Amniotic stem cell (primary cell): ENCODE data around the gene CTAGE8.
"Not testable (repeated sequence)": the region's sequence is repeated elsewhere in the genome, so short reads cannot be mapped to it uniquely, and the experiment has no call there.

Experiments used
- DNase-seq: peaks from one replicate; lab custom pipeline; 2025; lab: John Stamatoyannopoulos, UW

The CTAGE8 gene, protein sequence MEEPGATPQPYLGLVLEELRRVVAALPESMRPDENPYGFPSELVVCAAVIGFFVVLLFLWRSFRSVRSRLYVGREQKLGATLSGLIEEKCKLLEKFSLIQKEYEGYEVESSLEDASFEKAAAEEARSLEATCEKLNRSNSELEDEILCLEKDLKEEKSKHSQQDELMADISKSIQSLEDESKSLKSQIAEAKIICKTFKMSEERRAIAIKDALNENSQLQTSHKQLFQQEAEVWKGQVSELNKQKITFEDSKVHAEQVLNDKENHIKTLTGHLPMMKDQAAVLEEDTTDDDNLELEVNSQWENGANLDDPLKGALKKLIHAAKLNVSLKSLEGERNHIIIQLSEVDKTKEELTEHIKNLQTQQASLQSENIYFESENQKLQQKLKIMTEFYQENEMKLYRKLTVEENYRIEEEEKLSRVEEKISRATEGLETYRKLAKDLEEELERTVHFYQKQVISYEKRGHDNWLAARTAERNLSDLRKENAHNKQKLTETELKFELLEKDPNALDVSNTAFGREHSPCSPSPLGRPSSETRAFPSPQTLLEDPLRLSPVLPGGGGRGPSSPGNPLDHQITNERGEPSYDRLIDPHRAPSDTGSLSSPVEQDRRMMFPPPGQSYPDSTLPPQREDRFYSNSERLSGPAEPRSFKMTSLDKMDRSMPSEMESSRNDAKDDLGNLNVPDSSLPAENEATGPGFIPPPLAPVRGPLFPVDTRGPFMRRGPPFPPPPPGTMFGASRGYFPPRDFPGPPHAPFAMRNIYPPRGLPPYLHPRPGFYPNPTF

DNA sequence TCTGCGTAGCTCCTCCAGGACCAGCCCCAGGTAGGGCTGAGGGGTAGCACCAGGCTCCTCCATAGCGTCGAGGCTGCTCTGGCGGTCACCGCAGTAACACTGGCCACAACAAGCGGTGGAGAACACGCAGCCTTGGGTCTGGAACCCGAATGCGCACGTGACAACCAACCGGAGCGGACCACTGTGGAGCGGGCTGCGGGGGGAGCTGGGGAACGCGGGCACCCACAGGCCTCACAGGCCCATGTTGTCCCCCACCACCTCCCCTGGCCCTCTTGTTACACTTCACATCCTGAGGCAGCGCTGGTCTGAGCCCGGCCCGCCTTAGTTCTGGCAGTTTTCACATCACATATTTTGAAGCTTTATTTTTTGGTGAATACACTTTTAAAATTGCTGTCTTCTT is at the start of gene CTAGE8:
Gene CTAGE8, minus strand, starts transcription at position 101 of the 400 bp plus-strand sequence. Its CDS starts 38 bp downstream, at position 63.
- not testable (repeated sequence) for DNase-seq

DNA sequence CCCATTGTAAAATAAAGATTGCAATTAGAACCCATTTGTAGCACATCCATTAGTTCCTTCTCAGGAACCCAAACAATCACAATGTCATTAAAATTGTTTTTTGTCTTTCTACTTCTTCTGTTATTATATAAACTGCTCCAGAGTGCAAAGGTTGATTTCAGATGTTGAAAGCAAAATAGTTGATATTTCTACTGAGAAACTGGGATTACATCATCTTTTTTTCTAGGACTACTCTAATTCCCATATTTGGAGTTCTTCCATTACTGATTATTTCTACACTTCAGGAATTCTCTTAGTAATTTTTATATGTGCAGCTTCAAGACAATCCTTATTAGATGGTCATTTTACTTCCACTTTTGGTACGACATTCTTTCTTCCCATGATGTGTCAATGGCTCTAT is 48.4 kb upstream of the CTAGE8 start:
- not testable (repeated sequence) for DNase-seq

DNA sequence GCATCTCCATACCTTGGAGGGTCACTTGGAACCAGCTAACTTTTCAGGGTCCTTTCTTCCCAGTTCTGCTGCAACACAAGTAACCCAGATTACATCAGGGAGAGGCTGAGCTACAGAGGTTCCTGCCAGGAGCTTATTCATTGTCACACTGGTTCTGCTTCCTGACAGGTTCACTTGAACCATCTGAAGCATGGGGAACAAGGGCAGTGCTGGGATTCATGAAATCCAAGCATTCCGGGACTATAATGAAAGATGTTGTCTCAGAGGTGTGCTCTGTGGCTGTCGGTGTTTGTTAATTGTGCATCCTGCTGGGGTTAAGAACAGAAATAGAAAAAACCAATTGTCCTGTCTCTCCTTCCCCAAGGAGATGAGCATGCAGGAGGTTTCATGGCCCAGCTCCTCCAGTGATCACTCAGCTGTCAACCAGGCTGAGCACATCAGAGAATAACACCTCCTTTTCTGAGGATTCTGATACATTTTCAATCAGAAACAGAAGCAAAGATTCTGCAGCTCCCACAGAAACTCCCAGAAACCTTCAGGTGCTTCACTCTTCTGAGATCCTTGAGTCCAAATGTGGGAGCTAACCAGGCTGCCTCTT is 42.9 kb upstream of the CTAGE8 start, which contains the start of gene OR2A1:
Gene OR2A1, plus strand, starts transcription at position 548 of the 598 bp plus-strand sequence. CDS start 5,706 bp downstream, outside the sequence.
- DNase-seq: not testable (repeated sequence)

DNA sequence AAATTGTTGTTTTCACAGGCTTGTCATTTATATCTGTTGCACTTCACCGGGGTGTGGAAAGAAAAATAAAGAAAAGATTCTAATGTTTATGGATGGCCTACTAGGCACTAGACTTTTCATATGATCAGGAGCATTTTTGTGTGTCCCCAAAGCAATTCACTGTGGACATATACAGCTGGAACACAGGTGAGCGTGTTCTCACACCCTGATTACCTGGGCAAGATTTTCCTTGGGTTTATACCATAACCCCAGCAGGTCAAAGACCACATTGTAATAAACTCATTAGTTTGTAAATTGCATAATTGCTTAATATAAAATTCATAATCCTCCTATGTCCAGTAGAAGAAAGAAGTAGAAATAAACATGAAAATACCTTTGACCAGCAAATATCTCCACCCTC is 42.1 kb upstream of the CTAGE8 start:
- DNase-seq: not testable (repeated sequence)

DNA sequence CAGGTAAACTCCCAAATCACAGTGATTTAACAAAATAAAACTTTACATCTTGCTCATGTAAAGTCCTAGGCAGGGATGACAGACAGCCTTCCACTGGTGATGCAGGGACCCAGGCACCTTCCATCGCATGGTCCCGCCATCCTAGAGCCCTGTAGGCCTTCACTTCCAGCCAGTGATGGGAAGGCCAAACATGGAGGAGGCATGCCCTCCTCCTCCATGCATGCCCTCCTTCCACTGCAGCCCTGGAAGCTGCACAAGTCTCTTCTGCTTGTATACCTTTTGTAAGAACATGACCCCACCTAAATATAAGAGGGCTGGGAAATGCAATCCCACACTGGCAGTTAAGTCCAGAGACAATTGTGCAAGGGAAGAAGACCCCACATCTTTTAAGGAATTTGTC is 40.6 kb upstream of the CTAGE8 start:
- DNase-seq: not testable (repeated sequence)

DNA sequence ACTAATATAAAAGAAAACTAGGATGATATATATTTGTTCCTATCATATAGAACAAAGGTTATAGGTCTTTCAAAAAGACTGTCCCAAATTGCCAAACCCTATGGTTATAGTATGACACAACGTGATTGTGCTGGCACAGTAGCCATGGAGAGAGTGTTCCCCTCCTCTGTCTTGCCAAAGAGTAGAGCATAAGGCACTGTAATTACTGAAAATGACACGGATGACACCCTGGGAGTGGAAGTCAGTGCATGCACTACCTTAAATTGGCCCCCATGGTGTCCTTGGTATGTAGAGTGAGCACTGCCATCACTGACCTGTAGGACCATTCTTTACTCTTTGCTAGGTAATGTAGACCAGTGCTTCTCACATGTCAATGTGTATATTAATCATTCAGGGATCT is 36.1 kb upstream of the CTAGE8 start:
- DNase-seq: not testable (repeated sequence)

DNA sequence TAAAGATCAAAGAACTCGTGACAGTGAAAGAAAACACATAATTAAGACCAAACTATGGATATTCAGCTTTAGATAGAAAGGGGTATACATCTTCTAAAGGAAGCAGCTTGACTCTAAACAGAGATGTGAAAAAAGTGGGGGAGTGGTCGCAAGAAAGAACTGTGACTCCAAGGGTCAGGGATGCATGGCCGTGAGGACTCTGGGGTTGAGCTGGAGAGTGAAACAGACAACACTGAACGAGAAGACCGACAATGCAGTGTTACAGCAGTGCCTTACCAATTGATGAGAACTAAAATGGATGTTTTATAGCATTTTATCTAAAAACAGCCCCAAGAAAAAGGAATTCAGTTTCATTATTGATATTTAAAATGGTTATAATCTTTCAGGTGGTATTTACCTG is 34.5 kb upstream of the CTAGE8 start:
- DNase-seq: not testable (repeated sequence)

DNA sequence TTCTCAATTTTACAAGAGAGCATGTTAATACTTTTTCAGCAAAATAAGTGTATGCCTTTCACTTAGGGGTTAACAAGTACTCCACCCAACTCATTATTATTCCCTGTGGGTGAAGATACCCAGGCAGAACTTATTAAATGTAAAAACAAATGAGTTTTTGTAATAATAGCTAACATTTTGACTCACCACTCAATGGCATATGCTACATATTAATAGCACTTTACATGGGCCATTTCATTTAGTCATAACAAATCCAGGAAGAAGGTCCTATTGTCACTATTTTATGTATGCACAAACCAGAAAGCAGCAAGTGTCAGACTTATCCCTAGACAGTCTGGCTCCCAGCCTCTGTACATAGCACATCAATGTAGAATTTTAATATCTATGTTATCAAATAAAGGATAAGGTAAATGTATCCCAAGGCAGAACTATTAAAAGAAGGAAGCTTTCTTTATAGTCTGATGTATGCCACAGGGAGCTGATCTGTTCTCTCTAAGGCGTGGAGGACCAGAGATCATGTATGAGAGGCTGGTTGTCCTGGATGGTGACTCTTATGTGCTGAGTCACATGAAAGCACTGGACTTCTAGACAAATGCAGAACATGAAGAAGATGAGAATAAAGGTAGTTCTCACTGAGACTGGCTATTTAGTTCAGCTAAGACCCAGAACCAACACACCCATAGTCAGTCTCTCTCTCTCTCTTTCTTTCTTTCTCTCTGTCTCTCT is 33.7 kb upstream of the CTAGE8 start:
- not testable (repeated sequence) for DNase-seq

DNA sequence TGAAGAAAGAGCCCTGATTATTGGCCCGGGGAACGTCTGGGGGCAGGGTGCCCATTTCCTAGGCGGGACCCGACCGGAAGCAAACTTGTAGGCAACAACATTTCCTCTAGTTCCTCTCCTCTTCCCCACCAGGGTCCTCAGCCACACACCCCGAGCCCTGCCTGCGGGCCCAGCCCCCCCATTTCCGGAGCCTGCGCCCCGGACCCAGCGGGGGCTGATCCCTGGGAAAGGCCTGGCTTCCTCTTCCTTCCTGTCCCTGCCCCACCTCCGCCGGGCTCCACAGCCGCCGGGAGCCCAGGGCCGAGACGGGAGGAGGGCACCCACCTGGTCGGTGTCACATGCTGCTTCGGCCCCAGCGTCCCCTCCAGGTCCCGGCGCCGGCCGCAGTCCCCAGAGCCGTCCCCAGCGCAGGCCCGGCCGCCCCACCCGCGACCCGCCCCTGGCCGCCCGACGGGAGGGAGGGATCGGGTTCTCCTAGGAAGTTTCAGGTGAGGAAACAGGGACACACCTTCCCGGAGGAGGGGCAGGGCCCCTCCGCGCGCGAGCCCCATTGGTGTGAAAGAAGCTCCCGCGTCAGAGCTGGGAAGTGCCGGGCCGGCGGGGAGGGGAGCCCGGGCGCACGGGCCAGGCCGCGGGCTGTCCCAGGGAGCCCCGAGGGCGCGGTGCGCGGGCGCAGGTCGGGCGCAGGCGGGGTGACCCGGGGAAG is 24.9 kb upstream of the CTAGE8 start:
- DNase-seq: not testable (repeated sequence)

DNA sequence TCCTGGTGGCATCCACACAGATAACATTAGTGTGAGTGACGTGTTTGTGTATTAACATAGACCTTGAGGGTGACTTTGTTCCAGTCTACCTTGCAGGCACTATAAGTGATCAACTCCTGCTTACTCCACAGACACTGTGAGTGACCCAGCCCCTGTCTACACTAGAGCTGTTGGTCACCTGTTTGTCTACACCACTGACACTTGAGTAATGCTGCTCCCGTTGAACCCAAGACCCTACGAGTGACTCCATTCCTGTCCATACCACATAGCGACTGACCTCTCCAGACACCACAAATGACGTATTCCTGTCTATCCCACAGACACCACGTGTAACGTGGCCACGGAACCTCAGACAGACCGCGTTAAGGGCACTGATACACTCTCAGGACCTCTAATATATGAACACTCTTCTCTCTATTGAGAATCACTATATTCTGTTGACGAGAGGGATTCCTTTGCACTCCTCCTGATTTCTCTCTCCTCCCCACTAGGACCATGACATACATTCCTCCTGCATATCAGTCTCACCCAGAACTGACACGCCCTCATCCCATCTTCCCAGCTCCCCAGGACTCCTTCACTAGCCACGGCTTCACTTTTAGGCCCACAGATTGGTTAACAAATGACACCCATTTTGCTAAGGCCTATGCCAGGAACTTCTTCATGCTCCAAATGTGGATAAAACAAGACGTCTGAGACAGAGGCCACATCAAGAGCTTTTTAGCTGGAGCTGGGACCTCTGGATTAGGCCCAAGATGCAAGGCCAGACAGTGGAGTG is 23.5 kb upstream of the CTAGE8 start:
- DNase-seq: not testable (repeated sequence)

DNA sequence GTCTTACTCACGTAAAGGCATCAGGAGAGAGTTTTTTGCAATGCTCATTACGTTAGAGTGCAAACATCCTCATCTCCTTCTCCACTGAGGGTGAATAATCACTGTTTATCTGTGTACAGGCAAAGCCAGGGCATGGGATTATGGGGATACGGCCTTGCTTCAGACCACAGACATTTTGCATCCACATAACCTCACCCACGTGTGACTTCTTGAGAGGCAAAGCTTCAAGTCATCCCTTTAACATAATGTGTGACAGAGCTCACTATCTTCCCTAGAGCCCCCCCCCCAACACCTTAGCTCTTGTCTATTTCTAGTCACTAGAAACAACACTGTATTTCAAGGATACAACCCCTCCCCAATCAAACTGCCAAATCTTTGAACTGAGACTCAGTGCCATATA is 22.5 kb upstream of the CTAGE8 start:
- DNase-seq: not testable (repeated sequence)

DNA sequence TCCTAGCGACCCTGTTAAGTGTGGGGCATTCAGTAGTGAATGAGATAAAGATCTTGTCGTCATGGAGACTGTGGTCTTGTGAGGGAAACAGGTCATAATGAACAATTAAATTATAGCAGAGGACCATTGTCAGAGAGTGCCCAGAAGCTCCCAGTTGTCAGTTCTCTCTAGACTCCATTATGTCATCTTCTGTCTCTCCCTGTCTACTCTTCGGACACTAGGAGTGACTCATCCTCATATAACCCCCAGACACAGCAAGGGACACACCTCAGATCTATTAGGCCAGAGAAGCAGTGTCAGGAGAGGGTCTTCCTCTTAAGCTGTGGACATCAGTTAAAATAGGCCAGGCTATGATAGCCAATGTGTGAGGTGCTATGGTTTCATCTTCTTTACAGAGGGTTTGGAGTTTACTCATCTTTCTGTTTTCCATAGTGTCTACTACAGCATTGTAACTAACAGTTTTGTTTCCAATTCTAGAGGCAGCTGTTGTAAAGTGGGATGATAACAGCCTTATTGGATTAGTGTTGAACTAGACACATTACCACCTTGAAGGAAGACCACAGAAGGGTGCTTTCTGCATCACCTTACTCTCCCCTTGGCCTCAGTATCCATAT is 18.2 kb upstream of the CTAGE8 start:
- DNase-seq: not testable (repeated sequence)

DNA sequence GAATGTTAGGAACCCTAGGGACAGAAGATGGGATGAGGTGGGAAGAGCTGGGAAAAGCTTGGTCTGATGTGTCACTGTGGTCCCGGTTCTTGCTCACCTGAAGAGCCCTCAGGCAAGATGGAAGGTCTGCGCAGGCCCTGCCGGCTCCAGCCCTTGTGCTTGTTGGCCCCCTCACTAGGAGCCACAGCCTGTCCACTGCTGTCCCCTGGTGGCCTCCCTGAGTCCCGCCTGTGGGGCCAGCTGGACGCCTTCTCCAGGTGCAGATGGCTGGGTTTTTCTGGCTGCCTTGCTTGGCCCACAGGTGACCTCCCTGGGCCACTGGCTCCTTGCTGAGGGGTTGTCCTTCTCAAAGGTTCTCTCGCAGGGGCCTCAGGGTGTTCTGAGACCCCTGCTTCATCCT is 14.6 kb upstream of the CTAGE8 start:
- not testable (repeated sequence) for DNase-seq

DNA sequence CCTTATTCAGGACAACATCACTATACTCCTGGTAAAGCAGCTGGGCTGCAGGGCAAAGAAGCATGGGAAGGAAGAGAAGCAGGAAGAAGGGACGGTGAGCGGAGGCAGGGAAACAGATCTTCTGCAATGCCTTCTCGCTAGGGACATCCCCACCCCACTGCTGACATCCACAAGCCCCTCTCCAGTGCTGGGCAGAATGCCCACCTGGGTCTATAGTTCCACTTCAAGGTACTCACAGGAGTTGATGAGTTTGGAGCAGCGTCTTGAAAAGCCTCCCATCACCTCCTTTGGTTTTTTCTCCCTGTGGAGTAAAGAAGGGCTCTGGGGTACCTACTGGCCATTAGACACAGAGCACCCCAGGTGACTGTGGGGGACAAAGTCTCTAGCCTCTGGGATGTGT is 13.4 kb upstream of the CTAGE8 start:
- DNase-seq: not testable (repeated sequence)

DNA sequence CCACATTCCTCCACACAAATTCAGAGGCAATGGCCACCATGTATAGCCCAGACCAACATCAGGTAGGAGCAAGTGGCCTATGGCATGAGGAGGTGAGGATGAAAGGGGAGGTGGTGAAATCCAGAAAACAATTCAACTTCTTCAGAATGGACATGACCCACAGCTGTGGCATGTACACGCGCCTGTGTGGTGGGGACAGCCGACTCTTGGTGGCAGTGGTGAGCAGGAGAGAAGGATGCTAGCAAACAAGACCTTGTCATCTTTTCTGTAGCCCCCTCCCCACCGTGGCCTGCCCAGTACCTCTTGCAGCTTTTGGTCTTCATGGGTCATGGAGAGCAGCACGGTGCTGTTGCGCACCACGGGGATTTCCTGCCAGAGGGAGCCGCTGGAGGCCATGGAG is 12.9 kb upstream of the CTAGE8 start:
- DNase-seq: not testable (repeated sequence)

DNA sequence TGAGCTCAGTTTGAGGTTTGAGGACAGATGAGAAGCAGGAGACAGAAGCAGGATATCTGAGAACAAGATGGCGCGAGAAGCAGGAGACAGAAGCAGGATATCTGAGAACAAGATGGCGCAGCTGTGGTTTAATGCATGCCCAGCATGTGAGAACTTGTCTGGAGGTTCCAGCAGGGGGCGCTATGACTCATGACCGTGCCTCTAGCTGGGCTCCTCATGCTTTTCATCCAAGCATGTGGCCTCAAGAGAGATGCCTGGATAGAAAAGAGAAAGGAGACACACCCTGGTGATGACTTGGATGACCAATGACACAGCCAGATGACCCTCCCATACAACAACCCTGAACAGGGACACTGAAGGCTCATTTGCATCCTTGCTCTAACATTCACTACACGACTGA is 10.9 kb upstream of the CTAGE8 start:
- not testable (repeated sequence) for DNase-seq

DNA sequence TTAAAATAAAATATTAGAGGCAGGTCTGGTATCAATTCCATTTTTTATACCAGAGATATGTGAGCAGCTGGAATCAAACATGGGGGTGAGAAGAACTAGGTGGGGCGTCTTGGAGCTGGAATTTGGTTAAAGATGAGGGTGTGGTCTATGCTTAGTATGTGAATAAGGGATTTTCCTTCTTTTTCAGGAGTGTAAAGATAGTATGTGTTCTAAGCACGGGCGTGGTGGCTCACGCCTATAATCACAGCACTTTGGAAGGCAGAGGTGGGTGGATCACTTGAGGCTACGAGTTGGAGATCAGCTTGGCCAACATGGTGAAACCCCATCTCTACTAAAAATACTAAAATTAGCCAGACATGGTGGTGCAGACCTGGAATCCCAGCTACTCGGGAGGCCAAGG is 6.2 kb upstream of the CTAGE8 start:
- not testable (repeated sequence) for DNase-seq

DNA sequence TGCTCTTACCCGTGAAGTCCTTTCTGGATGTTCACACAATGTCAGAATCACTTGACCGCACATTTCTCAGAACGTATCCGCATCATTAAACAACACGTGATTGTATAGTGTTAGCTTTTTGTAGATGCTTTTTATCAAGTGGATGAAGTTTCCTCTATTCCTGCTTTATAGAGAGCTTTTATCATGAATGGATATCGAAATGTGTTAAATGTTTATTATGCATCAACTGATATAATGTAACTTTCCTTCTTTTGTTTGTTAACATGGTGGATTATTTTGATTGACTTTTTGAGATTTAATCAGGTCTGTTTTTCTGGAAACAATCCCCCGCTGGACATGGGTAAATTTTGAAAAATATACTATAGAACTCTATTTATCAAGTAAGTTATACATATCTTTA is 4.4 kb downstream of the CTAGE8 start, which contains the start of gene OR2A7:
Gene OR2A7, minus strand, starts transcription at position 101 of the 400 bp plus-strand sequence. CDS start 5,164 bp downstream, outside the sequence.
- DNase-seq: not testable (repeated sequence)

DNA sequence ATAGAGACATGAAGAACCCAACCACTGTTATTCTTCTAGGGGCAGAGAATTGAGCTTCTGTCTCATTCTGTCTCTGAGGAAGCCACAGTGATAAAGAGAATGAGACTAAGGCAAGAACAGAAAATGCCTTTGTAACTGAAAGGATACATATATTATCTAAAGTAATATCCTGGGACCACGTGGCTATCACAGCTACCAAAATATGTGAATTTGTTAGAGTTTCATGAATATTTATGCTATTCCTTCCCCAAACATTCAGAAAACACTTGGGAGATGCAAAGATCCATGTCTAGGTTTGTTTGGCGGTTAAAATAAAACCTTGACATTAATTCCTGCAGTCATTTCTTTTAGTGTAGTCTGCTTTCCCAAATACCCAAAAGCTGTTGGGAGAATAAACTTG is 7.0 kb downstream of the CTAGE8 start:
- DNase-seq: not testable (repeated sequence)

DNA sequence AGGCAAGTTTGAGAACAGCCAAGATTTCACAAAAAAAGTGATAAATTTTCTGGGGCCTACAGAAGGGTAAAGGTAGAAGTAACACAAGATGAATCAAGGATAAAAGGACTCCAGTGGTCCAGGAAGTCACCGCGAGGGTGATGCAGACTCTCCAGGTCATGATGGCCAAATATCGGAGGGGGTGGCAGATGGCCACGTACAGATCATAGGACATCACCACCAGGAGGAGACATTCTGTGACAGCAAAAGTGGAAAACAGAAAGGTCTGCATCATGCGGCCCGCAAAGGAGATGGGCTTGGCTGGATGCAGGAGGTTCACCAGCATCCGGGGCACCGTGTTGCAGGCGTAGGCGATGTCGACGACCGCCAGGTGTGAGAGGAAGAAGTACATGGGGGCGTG is 10.0 kb downstream of the CTAGE8 start:
- not testable (repeated sequence) for DNase-seq
